Activated T-cell treated with anti-CD3 and anti-CD28 coated beads for 4 hours (primary cell): Measurements from ENCODE around the gene ZBTB8OS.
"Not testable (repeated sequence)": the region's sequence is repeated elsewhere in the genome, so short reads cannot be mapped to it uniquely, and the experiment has no call there.

Experiments
- DNase-seq: peaks from one replicate; pipeline ENCODE4 v3.0.0-alpha.2; 2020

The ZBTB8OS gene

DNA sequence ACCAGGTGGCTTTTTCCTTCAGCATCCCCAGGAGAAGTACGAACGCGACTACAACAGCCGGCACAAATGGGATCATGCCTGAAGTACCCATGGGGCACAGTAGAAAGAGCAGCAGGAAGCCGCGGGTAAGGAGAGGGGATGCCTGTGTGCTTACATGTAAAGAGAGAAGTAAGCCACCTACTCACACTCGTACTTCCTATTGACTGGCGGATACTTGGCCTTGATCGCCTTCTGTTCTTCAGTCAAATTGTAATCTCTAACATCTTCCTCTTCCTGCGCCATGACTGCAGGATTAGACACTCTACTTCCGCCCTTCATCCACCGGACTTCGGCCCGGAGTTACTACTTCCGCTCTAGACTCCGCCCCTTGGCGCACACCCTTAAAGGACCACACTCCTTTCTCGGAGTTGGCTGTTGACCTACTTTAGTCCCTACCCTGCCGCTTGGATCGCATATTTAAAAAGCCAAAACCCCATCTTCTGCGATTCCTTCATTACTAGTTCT, at the start of gene ZBTB8OS:
ZBTB8OS (minus strand) TSS at position 303 of the 504 bp plus-strand sequence; CDS start at position 282, 21 bp downstream.
- peak; percentile 78 for DNase-seq

DNA sequence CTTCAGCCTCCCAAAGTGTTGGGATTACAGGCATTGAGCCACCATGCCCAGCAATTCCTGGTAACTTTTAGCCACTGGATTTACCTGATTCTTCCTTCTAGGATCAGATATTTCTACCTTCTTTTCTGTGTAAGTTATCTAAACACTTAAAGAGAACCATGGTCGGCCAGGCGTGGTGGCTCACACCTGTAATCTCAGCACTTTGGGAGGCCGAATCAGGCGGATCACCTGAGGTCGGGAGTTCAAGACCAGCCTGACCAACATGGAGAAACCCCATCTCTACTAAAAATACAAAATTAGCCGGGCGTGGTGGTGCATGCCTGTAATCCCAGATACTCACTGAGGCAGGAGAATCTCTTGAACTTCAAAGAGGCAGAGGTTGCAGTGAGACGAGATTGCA, 46.6 kb upstream of the ZBTB8OS start:
- DNase-seq, result not testable (repeated sequence)

DNA sequence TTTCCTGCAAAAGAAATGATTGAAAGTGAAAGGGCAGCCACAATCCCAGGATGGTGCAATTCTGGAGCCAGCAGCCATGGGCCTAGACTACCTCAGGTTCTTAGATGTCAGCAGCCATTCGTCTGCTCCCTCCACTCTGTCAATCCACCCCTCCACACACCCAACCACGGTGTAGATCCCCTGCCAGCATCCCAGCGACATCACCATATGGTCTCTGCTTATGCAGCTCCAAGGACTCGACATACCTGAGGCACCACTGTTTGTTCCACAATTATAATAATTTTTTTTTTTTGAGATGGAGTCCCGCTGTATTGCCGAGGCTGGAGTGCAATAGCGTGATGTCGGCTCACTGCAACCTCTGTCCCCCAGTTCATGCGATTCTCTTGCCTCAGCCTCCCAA, 45.7 kb upstream of the ZBTB8OS start:
- DNase-seq, result no peak

DNA sequence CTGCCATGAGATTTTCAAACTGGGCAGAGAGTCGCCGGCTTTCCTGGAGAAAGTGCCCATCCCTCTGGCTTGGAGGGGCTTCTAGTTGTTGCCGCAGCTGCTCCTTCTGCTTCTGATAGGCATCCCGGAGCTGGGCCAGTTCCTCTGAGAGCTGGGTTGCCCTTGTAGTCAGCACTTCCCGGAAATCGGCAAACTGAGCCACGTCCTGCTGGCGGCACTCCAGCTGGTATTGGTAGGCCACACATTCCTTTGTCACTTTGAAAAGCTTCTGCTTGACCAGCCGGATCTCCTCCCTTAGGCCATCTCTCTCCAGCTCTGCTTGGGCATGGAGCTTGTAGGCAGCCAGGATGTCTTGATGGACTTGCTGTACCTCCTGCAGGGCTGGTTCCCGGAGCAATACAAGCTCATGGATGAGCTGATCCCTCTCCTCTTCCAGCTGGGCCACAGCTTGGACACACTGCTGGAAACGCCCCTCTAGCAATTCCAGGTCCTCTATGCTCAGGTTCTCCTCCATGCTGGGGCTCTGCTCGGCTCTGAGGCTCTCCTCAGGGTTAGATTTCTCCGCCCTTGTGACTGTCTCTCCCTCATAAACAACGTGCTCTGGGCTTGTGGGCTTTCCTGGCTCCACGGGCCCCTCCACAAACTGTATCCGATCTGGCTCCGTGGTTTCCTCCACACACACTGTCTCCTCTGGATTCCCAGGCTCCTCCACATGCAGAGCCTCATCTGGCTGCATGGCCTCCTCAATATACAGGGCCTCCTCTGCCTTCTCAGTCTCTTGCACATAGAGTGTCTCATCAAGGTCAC, 45.0 kb upstream of the ZBTB8OS start:
- no peak for DNase-seq

DNA sequence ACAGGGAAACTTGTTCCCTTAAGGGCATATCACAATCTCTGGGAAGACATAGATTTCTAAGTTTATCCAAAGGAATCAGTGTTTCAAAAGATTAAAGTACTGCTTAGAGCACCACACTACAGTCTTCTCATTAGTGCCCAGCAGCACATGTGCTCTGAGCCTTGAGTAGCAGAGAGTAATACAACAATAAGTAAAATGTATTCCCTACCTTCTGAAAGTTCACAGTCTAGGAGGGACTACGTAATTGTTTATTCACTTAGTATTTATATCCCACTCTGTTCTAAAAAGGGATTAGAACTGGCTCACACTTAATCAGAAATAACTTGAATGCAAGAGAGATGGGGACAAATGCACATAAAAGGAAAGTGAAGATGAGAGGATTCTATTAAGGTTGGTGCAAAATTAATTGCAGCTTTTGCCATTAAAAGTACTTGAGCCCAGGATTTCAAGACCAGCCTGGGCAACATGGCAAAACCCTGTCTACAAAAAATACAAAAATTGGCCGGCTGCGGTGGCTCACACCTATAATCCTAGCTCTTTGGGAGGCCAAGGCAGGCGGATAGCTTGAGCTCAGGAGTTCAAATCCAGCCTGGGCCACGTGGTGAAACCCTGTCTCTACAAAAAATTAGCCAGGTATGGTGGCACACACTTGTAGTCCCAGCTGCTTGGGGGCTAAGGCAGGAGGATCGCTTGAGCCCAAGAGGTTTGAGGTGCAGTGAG, 43.3 kb upstream of the ZBTB8OS start:
- DNase-seq, result no peak

DNA sequence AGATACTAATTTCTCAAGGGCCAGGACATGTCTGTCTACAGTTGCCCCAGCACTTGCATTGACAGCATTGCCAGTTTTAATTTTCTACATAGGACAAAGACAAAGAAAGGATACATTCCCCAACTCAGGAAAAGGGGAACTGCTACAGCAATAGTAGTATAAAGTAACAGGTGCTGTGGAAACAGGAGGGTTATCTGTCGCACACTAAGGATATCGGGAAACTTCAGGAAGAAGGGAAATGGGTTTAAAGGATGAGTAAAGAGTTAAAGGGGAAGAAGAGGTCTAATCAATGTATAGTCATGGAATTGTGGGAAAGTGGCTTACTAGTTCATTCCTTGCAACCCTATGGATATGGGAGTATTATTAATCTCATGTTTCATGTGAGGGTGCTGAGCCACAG, 36.0 kb upstream of the ZBTB8OS start:
- DNase-seq, result no peak

DNA sequence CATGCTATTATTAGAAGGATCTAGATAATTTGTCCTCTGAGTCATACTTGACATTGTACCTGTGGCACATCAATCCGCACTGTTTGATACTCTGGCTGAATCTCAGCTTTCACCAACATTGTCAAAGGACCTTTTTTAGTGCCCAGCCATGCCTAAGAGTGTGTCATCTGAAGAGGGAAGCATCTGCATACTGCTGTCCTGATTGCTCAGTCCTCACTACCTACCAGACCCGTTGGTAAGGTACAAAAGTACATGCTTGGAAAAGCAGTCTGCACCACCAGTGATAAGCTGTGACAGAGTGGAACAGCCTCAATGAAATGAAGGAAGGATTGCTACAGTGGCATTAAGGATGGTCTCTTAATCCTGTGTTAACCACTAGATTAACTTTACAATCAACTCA, 35.1 kb upstream of the ZBTB8OS start:
- no peak for DNase-seq

DNA sequence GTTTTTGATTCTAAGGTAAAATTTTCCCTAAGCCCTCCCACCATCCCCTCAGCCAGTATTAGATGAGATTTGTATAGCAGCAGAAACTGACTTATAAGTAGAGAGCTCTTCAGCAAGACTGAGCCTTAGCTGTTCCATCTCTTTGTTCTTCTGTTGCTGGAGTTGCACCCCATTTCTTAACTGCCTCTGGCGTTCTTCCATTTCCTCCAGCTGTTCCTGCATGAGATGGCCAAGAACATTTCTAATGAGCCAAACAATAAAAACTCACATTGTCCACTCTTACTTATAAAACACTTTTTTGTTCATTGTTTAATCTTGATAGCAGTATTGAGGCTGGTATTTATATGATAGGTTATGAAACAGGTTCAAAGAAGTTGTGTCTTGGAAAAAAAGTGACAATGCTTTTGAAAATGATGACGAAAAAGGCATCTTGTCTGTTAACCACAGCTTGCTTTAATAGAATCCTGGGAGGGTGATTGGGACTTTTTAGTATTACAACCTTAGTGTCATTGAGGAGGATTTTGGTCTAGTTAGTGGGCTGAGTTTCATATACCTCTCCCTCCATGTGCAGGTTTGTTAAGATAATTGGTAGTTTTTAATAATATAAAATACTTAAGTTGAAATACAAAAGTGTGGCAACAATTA, 33.9 kb upstream of the ZBTB8OS start:
- no peak for DNase-seq

DNA sequence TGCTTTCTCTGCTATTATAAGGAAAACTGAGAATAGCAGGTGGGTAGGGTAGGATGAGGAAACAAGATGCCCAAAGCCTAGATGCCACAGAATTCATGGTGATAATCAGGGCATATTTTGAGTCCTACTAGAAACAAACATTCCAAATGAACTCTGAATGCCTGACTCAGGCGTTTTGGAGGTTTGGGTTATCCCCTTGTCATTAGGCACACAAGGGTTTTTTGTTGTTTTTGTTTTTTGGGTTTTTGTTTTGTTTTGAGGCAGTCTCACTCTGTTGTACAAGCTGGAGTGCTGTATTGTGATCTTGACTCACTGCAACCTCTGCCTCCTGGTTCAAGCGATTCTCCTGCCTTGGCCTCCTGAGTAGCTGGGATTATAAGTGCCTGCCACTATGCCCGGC, 33.0 kb upstream of the ZBTB8OS start:
- DNase-seq, result no peak

DNA sequence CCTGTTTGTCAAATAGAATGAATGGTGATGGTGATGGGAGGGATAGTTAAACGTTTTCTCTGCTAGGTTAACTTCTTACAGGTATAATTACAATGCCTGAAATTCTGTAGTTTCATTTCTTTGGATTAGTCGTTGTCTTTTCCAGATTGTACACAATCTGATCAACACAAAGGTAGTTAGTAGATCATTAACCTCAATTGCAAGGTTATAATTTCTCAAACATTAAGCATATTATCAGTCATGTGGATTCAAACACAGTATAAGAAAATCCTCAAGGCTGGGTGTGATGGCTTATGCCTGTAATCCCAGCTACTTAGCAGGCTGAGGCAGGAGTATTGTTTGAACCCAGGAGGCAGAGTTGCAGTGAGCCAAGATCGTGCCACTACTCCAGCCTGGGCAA, 31.6 kb upstream of the ZBTB8OS start:
- DNase-seq, result no peak

DNA sequence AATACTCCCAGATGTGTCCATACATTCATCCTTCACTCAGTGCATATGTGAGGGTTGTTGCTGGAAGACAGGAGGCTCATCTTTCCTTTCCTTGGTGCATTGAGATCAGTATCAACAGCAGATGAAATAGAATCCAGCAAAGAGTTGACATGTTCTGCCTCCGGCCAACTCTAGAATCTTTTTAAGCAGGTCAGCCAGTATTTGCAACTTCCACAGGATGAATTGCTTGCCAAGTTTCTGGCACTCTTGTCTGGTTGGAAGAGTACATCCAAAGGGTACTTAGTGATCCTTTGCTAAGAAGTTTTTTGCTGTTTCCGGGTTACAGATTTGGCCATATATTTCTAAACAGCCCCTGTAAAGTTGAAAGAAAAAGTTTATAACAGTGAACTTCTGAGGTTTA, 31.2 kb upstream of the ZBTB8OS start:
- DNase-seq, result no peak

DNA sequence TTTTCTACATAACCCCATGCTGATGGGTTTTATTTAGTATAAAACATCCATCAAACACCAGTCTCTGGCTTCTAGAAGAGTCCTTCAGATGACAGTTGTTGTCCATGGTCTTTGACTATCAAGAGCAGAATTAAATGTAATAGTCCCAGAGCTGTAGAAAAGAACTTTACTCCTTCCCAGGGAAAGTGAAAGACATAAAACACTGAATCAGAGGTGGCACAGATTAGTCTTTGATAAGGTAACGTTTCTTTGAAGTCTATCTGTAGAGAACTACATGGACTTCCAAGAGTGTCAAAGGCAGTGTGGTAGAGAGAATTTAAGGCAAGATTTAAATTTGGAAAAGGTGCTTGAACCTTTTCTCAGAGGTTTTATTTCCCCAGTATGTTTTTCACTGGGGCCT, 30.3 kb upstream of the ZBTB8OS start:
- DNase-seq, result no peak

DNA sequence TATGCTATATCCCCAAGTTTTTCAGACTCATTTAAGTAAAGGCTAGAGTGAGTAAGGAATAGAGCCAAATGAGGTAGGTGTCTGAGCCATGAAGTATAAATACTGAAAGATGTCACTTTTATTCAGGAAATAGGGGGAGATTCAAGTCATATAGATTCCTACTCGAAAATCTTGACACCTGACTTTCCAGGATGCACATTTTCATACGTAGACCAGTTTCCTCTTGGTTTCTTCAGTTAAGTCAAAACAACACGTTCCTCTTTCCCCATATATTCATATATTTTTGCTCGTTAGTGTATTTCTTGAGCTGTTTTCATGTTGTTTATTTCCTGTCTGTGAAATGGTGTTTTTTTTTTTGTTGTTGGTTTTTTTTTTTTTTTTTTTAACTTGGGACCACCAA, 29.6 kb upstream of the ZBTB8OS start:
- DNase-seq, result not testable (repeated sequence)

DNA sequence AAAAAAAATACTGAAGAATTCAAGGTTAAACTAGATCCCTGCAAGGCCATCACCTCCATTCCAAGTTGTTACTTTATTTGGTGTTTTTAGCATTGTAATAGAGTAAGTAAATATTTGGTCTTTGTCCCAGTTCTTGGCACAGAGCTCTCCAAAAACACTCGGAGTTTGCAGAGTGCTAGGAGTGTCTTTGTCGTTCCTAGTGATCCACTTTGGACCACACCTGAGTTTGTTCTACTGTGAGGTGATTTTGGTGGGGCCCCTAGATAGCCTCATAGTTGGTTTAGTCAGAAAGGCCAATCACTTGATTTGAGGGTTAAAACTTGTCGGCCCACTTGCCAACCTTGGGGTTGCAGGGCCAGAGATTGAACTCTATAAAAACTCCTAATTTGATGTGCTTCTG, 26.6 kb upstream of the ZBTB8OS start:
- DNase-seq, result no peak

DNA sequence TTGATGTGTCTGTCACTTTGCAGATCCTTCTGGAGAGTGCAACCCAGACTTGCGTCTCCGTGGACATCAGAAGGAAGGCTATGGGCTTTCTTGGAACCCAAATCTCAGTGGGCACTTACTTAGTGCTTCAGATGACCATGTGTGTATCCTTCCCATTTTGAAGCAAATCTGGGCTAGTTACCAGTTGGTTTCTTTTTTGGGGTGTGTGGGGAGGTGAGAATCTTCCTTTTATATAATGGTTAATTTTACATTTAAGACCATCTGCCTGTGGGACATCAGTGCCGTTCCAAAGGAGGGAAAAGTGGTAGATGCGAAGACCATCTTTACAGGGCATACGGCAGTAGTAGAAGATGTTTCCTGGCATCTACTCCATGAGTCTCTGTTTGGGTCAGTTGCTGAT, 18.4 kb upstream of the ZBTB8OS start:
- not testable (repeated sequence) for DNase-seq

DNA sequence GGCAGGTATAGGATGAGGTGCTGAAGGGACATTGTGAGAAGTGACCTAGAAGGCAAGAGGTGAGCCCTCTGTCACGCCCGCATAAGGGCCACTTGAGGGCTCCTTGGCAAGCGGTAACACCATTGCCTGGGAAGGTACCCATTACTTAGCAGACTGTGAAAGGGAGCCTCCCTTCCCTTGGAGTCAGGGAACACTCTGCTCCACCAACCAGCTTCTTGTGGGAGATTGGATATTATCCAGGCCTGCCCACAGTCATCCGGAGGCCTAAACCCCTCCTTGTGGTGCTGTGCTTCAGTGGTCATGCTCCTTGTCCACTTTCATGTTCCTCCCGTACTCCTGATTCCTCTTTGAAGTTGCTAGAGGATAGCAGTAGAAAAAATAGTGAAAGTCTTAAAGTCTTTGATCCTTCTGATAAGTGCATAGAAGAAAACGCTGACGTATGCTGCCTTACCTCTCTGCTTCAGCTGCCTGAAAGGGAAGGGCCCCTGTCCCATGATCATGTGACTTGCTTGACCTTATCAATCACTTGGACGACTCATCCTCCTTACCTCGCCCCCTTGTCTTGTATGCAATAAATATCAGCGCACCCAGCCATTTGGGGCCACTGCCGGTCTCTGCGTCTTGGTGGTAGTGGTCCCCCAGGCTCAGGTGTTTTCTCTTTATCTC, 16.7 kb upstream of the ZBTB8OS start:
- DNase-seq, result no peak

DNA sequence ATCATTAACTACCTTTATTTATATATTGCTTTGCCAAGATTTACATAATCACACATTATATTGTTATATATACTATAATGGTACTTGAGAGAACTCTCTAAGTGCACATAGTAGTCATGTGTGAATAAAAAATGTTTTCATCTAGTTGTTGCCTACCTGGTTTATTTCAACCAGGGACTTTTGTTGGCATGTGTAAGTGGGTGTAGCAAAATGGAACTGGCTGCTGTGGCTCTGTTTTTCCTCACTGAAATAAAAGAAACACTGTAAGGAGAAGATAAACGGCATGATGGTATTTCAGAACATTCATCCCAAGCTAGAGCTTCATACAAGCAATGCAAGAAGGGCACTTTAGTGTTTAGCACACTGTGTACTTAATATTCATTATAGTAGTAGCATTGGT, 15.6 kb upstream of the ZBTB8OS start:
- no peak for DNase-seq

DNA sequence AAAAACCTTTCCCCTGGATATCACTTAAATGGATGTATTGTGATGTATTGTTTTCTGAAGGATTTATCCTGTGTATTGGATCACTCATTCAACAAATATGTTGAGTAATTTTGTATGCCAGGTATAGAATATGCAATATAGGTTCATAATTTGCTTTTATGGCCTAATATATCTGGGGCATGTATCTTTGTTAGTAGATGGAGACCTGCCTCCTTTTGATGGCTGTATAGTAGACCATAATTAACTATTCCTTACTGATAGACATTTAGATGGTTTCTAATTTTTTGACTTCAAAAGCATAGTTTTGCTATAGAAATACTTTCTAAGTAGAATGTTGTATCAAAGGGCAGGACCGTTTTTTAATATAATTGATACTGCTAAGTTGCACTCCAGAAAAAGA, 9.2 kb upstream of the ZBTB8OS start:
- DNase-seq, result no peak

DNA sequence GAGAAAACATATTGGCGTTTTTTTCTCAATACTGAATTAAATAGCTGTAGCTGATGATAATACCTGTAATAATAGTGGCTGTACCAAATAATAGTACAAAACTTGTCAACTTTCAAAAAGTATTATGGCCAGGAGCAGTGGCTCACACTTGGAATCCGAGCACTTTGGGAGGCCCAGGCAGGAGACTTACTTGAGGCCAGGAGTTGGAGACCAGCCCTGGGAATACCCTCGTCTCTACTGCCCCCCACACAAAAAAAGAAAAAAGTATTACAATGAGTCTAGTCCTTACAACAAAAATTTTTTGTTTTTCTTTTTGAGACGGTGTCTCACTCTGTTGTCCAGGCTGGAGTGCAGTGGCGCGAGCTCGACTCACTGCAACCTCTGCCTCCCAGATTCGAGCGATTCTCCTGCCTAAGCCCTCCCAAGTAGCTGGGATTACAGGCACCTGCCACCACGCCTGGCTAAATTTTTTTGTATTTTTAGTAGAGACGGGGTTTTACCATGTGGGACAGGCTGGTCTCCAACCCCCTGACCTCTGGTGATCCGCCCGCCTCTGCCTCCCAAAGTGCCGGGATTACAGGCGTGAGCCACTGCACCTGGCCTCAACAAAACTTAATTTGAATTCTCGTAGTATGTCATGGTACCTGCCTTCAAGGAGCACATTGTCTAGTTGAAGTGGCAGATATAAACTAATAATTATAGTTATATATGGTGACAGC, 2.1 kb upstream of the ZBTB8OS start:
- DNase-seq, result no peak

DNA sequence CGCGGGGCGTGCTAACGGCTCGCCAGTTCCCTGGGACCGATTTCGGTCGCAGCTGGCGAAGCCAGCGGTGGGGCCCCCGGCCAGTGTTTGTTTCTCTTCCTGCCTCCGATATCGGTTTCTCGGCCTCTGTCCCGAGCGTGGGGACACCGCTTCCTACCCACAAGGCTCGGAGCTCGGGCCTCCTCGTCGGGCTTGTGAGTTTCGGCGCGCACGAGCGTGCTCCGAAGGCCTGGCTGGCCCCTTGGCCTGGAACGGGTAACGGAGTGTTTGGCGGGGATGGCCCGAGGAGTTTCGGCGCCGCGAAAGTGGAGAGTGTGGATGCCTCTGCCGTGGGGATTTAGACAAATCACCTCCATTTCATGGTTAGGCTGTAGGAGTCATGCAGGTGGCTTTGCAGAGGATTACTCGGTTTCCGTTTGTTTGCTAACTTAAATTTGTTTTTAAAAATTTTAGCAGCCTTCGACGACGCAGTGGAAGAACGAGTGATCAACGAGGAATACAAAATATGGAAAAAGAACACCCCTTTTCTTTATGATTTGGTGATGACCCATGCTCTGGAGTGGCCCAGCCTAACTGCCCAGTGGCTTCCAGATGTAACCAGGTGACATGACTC, 1.2 kb upstream of the ZBTB8OS start:
- no peak for DNase-seq

DNA sequence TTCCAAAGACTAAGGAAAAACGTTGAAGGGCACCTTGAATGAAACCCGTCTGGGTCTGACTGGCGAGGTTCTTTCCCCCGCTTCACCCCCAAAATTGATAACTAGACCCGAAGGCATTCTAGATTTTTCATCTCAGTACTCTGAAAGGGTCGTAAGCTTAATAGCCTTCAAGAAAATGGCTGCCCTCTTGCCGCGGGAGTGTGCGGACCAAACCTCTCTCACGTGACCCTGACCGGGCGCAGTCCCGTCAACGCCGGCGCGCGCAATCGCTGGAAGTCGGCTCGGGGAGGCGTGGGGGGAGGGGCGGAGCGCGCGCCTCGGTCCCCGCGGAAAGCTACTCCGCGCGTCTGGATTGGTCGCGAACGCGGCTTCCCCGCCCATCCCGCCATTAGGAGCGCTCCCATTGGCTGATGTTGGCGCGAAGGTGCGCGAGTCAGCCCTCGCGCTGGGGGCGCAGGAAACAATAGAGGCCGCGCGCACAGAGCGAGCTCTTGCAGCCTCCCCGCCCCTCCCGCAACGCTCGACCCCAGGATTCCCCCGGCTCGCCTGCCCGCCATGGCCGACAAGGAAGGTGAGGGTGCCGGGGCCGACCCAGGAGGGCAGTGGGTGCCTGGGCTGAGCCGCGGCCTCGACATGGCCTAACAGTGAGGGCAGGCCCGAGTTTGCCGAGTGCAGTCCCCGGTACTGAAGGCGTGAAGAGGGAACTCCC, 556 bp upstream of the ZBTB8OS start, which contains the start of gene RBBP4:
RBBP4 (plus strand) TSS at position 457 of the 709 bp plus-strand sequence; CDS start at position 556, 99 bp downstream.
- DNase-seq, result peak; percentile 97
